NCI-H510A (cell line): ENCODE data around the gene FAM53C.
"Not testable (repeated sequence)": the region's sequence is repeated elsewhere in the genome, so short reads cannot be mapped to it uniquely, and the experiment has no call there.

Experiments
- DNase-seq: peaks from one replicate; lab custom pipeline; 2025; lab: John Stamatoyannopoulos, UW

FAM53C gene

GRCh38 chr5:138337685-138338410 lies at the start of gene FAM53C:
Gene FAM53C, plus strand, starts transcription at chr5:138338266. Its CDS starts 3,070 bp downstream, at chr5:138341336.
- peak; percentile 73 for DNase-seq

GRCh38 chr5:138289296-138289695 lies 48.8 kb upstream of the FAM53C start:
- DNase-seq, result no peak

- no peak for DNase-seq
Observed at GRCh38 chr5:138303372-138303771, 34.7 kb upstream of the FAM53C start.

GRCh38 chr5:138305797-138306196 lies 32.3 kb upstream of the FAM53C start:
- DNase-seq, result peak; percentile 10

- DNase-seq, result no peak
Observed at GRCh38 chr5:138315751-138316278, 22.3 kb upstream of the FAM53C start.

- no peak for DNase-seq
Observed at GRCh38 chr5:138316355-138316754, 21.7 kb upstream of the FAM53C start.

GRCh38 chr5:138318211-138318610 lies 19.9 kb upstream of the FAM53C start:
- not testable (repeated sequence) for DNase-seq

GRCh38 chr5:138330813-138331448 lies 7.1 kb upstream of the FAM53C start:
- DNase-seq, result no peak

- peak; percentile 95 for DNase-seq
Observed at GRCh38 chr5:138331449-138332368, 6.4 kb upstream of the FAM53C start, which contains the start of gene CDC25C. Gene CDC25C, minus strand, starts transcription at chr5:138331804. Its CDS starts 624 bp downstream, at chr5:138331180.

GRCh38 chr5:138334867-138335447 lies 3.1 kb upstream of the FAM53C start:
- DNase-seq, result no peak

- peak; percentile 60 for DNase-seq
Observed at GRCh38 chr5:138336952-138337684, 948 bp upstream of the FAM53C start.

GRCh38 chr5:138338411-138339090 lies 485 bp downstream of the FAM53C start:
- DNase-seq, result no peak

- no peak for DNase-seq
Observed at GRCh38 chr5:138339091-138339456, 1.0 kb downstream of the FAM53C start.

GRCh38 chr5:138339464-138339863 lies 1.4 kb downstream of the FAM53C start:
- DNase-seq, result no peak

GRCh38 chr5:138340008-138340407 lies 1.9 kb downstream of the FAM53C start:
- no peak for DNase-seq

- no peak for DNase-seq
Observed at GRCh38 chr5:138344887-138345622, 7.0 kb downstream of the FAM53C start.

- no peak for DNase-seq
Observed at GRCh38 chr5:138346889-138347288, 8.8 kb downstream of the FAM53C start.

- no peak for DNase-seq
Observed at GRCh38 chr5:138349852-138350562, 11.9 kb downstream of the FAM53C start.

- no peak for DNase-seq
Observed at GRCh38 chr5:138350563-138350890, 12.5 kb downstream of the FAM53C start.
